K562 (cell line): Measurements from ENCODE around the gene GNG7. TPM values are rescaled to one million over a fixed set of nuclear protein-coding genes. Genes with fewer than 3 reads are reported as not detected.

ENCODE experiments used
- ATAC-seq: fragments of 200-7000 bp; cut with Tn5 transposase; 3 replicates; pipeline ENCODE4 v1.9.1; 2020; ENCODE audit warnings: moderate library complexity
- BruUV-seq: library from RNA; stranded (reverse); fragments of 400-500 nt; replicated peaks from 2 replicates; lab custom pipeline; 2021; lab: Mats Ljungman, UMichigan
- CTCF ChIA-PET: fragments of 300-600 bp; formaldehyde crosslinking; extraction: SDS; loops from one replicate; lab custom pipeline; 2021; ENCODE audit warnings: low intra/inter-chr PET ratio; lab: Yijun Ruan, JAX
- POLR2A ChIA-PET: fragments of 300-600, 350-650 bp; sonication (Branson Sonifier 250); formaldehyde crosslinking; extraction: SDS; loops from one replicate; lab custom pipeline; 2021; ENCODE audit warnings: antibody characterized with exemption, inconsistent platforms; lab: Yijun Ruan, JAX
- DNase-seq, 4 experiments: peaks; one replicate each; pipeline versions ENCODE4 v3.0.0 to v3.0.0-alpha.2; 2011 to 2018; ENCODE audit warnings: low spot score in 3 of 4, mixed read lengths in 3 of 4; ENCODE audit errors: extremely low read depth in 1 of 4
- FAIRE-seq: peaks from 2 replicates; lab custom pipeline; 2011; peaks lifted over from hg19 to GRCh38; lab: Jason Lieb, UNC
- H2AFZ ChIP-seq: 2 replicates; pipeline ENCODE4 v1.6.0; 2011; ENCODE audit warnings: low read depth, low read length, control low read depth, inconsistent platforms
- H3K27ac ChIP-seq: fragments of 200-600 bp; 3 replicates; pipeline ENCODE4 v1.8.0; 2011; ENCODE audit warnings: low read depth, mild to moderate bottlenecking, control low read depth, inconsistent platforms, low read length, moderate library complexity, mixed read lengths; ENCODE audit errors: extremely low read depth
- H3K27me3 ChIP-seq, 2 experiments: fragments of 300-600 bp in 1 of 2; 2 replicates in 1 of 2; 3 replicates in 1 of 2; pipeline versions ENCODE4 v1.6.0 to v1.8.0; 2011; ENCODE audit warnings: inconsistent platforms in 2 of 2, low read length in 2 of 2, mild to moderate bottlenecking in 1 of 2, mixed read lengths in 1 of 2, moderate library complexity in 1 of 2; ENCODE audit not compliant: control insufficient read depth in 2 of 2, insufficient read depth in 2 of 2
- H3K36me3 ChIP-seq: fragments of 300-600 bp; 3 replicates; pipeline ENCODE4 v1.8.0; 2011; ENCODE audit warnings: mild to moderate bottlenecking, low read length, inconsistent platforms; ENCODE audit not compliant: control insufficient read depth, insufficient read depth
- H3K4me1 ChIP-seq, 2 experiments: fragments of 200-600 bp in 1 of 2; replicated peaks in 1 of 2; 2 replicates in 1 of 2; 3 replicates in 1 of 2; pipeline versions ENCODE4 v1.5.1 to v1.8.0; 2011; ENCODE audit warnings: inconsistent platforms in 2 of 2, low read length in 2 of 2, mild to moderate bottlenecking in 1 of 2, mixed read lengths in 1 of 2, moderate library complexity in 1 of 2; ENCODE audit not compliant: control insufficient read depth in 2 of 2, insufficient read depth in 2 of 2
- H3K4me2 ChIP-seq: 2 replicates; pipeline ENCODE4 v1.6.1; 2011; ENCODE audit warnings: low read length, control low read depth, inconsistent platforms, mixed read lengths; ENCODE audit not compliant: insufficient read depth
- H3K4me3 ChIP-seq: fragments of 200-600 bp; sonication (generic), shearing (Covaris generic); 2 replicates; pipeline ENCODE4 v1.5.1; 2016; ENCODE audit warnings: control low read depth, inconsistent platforms
- H3K79me2 ChIP-seq: fragments of 200-600 bp; 3 replicates; pipeline ENCODE4 v1.8.0; 2011; ENCODE audit warnings: low read length, inconsistent platforms; ENCODE audit not compliant: control insufficient read depth, insufficient read depth
- H3K9ac ChIP-seq, 2 experiments: 2 replicates each; pipeline versions ENCODE4 v1.6.0 to v1.6.1; 2011; ENCODE audit warnings: low read depth in 2 of 2, low read length in 2 of 2, control low read depth in 1 of 2, inconsistent platforms in 1 of 2, mild to moderate bottlenecking in 1 of 2, mixed read lengths in 1 of 2; ENCODE audit not compliant: insufficient read depth in 1 of 2
- H3K9me1 ChIP-seq: one replicate; pipeline ENCODE4 v1.6.0; 2011; ENCODE audit warnings: inconsistent platforms, mild to moderate bottlenecking, low read length, moderate library complexity; ENCODE audit not compliant: control insufficient read depth, insufficient read depth
- H3K9me3 ChIP-seq: replicated peaks from 2 replicates; pipeline ENCODE4 v1.5.1; 2011; ENCODE audit warnings: low read depth, low read length, inconsistent platforms; ENCODE audit not compliant: control insufficient read depth, insufficient read depth
- H4K20me1 ChIP-seq: replicated peaks from 2 replicates; pipeline ENCODE4 v1.6.1; 2011; ENCODE audit warnings: low read length, inconsistent platforms, mixed read lengths; ENCODE audit not compliant: control insufficient read depth, insufficient read depth
- DACH1 ChIP-seq: fragments of 450-650 bp; IDR thresholded peaks from 2 replicates; pipeline ENCODE4 v1.6.1; 2018; ENCODE audit not compliant: partially characterized antibody
- HNRNPL ChIP-seq: fragments of 200-400 bp; formaldehyde crosslinking; IDR thresholded peaks from 2 replicates; pipeline ENCODE4 v1.6.1; 2017; ENCODE audit warnings: low read depth, mild to moderate bottlenecking, low read length
- HNRNPLL ChIP-seq: fragments of 200-400 bp; formaldehyde crosslinking; IDR thresholded peaks from 2 replicates; pipeline ENCODE4 v1.6.1; 2017; ENCODE audit warnings: low read length, low read depth, mild to moderate bottlenecking; ENCODE audit not compliant: poor library complexity, severe bottlenecking
- NCOR1 ChIP-seq: fragments of 450-650 bp; IDR thresholded peaks from 2 replicates; pipeline ENCODE4 v1.6.1; 2016; ENCODE audit warnings: mild to moderate bottlenecking, moderate library complexity
- POLR2AphosphoS2 ChIP-seq: IDR thresholded peaks from 2 replicates; pipeline ENCODE4 v1.6.1; 2012; ENCODE audit warnings: low read length, improper control_type of control experiment
- POLR2G ChIP-seq: fragments of 200-400 bp; formaldehyde crosslinking; IDR thresholded peaks from 2 replicates; pipeline ENCODE4 v1.6.1; 2017; ENCODE audit warnings: low read depth, mild to moderate bottlenecking, antibody characterized with exemption, low read length, moderate library complexity
- RAD51 ChIP-seq: fragments of 450-650 bp; IDR thresholded peaks from 2 replicates; pipeline ENCODE4 v1.7.1; 2016; ENCODE audit warnings: low read depth, mild to moderate bottlenecking, borderline replicate concordance
- RBFOX2 ChIP-seq: fragments of 200-400 bp; formaldehyde crosslinking; IDR thresholded peaks from 2 replicates; pipeline ENCODE4 v1.6.1; 2017; ENCODE audit warnings: low read depth, mild to moderate bottlenecking, low read length, moderate library complexity
- SIRT6 ChIP-seq: IDR thresholded peaks from one replicate; pipeline ENCODE4 v1.6.1; 2012; ENCODE audit warnings: low read depth, mild to moderate bottlenecking, control low read depth, inconsistent platforms, low read length, moderate library complexity
- SNRNP70 ChIP-seq: fragments of 200-400 bp; formaldehyde crosslinking; optimal IDR thresholded peaks from 2 replicates; pipeline ENCODE3; 2017; ENCODE audit warnings: low read depth, low read length
- SP1 ChIP-seq: sonication (generic); formaldehyde crosslinking; IDR thresholded peaks from 2 replicates; pipeline ENCODE4 v1.8.1; 2022; ENCODE audit warnings: mild to moderate bottlenecking, missing genetic modification reagents
- TGIF2 ChIP-seq: sonication (generic); formaldehyde crosslinking; IDR thresholded peaks from 2 replicates; pipeline ENCODE4 v1.8.1; 2022; ENCODE audit warnings: mild to moderate bottlenecking, missing genetic modification reagents, moderate library complexity
- ZNF347 ChIP-seq: fragments of 450-650 bp; formaldehyde crosslinking; IDR thresholded peaks from 2 replicates; pipeline ENCODE4 v1.4.0; 2020; ENCODE audit warnings: low read depth, mild to moderate bottlenecking, moderate library complexity
- ZNF551 ChIP-seq: fragments of 250-450 bp; sonication (Bioruptor Pico); IDR thresholded peaks from 2 replicates; pipeline ENCODE4 v1.5.0; 2021; ENCODE audit warnings: mild to moderate bottlenecking, moderate library complexity
- WGBS: fragments of 100-300 bp; shearing (Covaris generic); methylation state at CpG from one replicate; pipeline ENCODE4 v1.1.6; 2016; ENCODE audit warnings: low coverage, mixed read lengths; ENCODE audit not compliant: insufficient coverage; ENCODE audit errors: missing lambda C conversion rate; 5-methylcytosine and 5-hydroxymethylcytosine counted together
- in situ Hi-C: fragments of 300-500 bp; cut with MboI; formaldehyde crosslinking; loops from 4 replicates; pipeline ENCODE4 v1.15.0; 2018; ENCODE audit warnings: inconsistent platforms, mixed read lengths
- intact Hi-C: fragments of 100-400 bp; cut with micrococcal nuclease; formaldehyde crosslinking; loops from 2 replicates; pipeline ENCODE4 v1.14.2; 2022
- polyA plus RNA-seq, 8 experiments: library from polyadenylated mRNA; depleted of rRNA in 4 of 8; stranded (reverse) in 5 of 8; unstranded in 3 of 8; fragments of >200 nt; fragmentation: Nextera tagmentation in 2 of 8; fragmentation: Illumina TruSeq in 1 of 8; extraction: Ambion mirVana in 2 of 8; extraction: Trizol in 1 of 8; gene quantifications; 2 replicates each; pipeline versions ENCODE4 v1.2.1 to v1.2.3, GENCODE V29; 2011 to 2014; ENCODE audit warnings: inconsistent platforms in 1 of 8, missing spikeins in 1 of 8
- total RNA-seq, 7 experiments: library from RNA; depleted of rRNA in 6 of 7; stranded (reverse); fragments of >200 nt in 6 of 7; fragmentation: Illumina TruSeq in 2 of 7; extraction: Trizol in 2 of 7; gene quantifications; 2 replicates each; pipeline versions ENCODE4 v1.2.1 to v1.2.3, GENCODE V29; 2011 to 2021; ENCODE audit warnings: low replicate concordance in 1 of 7
- TF ChIP-seq, protein P1 (sequence below): fragments of 450-650 bp; IDR thresholded peaks from 2 replicates; pipeline ENCODE4 v1.6.1; 2016; ENCODE audit warnings: missing biosample characterization, missing genetic modification characterization

GNG7 gene
- total and polyA plus RNA-seq, 9 of the 15 experiments (the other 6 are each of a cell fraction or from before 2014, with no cell fraction given) = 0.01 to 0.20 (median 0.06) TPM; not detected in 1

DNA sequence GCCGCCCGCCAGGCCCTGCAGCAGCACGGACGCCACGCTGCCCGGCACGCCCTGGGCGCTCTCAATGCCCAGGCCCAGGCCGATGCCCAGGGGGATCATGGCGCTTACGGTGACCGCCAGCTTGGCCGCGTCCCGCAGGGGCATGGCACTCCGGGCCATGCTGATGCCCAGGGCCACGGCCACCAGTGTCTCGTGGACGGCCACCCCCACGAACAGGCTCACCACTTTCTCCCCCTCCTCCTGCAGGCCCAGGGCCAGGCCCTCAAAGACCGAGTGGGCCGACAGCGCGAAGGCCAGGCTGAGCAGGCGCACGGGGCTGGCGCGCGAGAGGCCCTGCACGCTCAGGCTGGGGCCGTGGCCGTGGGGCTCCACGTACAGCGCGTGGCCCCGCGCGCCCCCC lies 30.4 kb upstream of the GNG7 start (continued):
- TF ChIP-seq HNRNPL (0 out of 2 replicates have a peak, but pooled peaks have one; percentile 72), SIRT6 (no peak), SP1 (no peak), NCOR1 (no peak), POLR2G (peak; percentile 69), DACH1 (no peak), RAD51 (no peak), TGIF2 (CRISPR knock-in tag) (no peak), ZNF347 (CRISPR knock-in tag) (no peak), SNRNP70 (no peak), RBFOX2 (peak; percentile 48), ZNF551 (CRISPR knock-in tag) (no peak), HNRNPLL (no peak)

- peaks cover 6% of the 10 kb centered on the region for H3K9me1 ChIP-seq
- peaks cover 0 to 2% of the 10 kb centered on the region in 2 experiments; a peak in 2 of 5 replicates for H3K27me3 ChIP-seq
- H3K4me3 ChIP-seq = no peak overlapping the region
- intact Hi-C loops (no loop called here), in situ Hi-C loops (no loop called here)
- ATAC-seq (peak; percentile 5), FAIRE-seq (no peak), DNase-seq (no peak)
- no peak overlapping the region for H3K27ac ChIP-seq
- peaks cover 6% of the 10 kb centered on the region; the same call in 1 of the 2 replicates for H3K9me3 ChIP-seq
- CTCF ChIA-PET = no interaction called here
- TF ChIP-seq, protein P1, sequence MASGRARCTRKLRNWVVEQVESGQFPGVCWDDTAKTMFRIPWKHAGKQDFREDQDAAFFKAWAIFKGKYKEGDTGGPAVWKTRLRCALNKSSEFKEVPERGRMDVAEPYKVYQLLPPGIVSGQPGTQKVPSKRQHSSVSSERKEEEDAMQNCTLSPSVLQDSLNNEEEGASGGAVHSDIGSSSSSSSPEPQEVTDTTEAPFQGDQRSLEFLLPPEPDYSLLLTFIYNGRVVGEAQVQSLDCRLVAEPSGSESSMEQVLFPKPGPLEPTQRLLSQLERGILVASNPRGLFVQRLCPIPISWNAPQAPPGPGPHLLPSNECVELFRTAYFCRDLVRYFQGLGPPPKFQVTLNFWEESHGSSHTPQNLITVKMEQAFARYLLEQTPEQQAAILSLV (tag) = no peak
- TF ChIP-seq POLR2AphosphoS2 = 0 out of 2 replicates have a peak, but pooled peaks have one; percentile 9
- peaks cover 24% of the 10 kb centered on the region for H3K79me2 ChIP-seq
- no TSS peak for BruUV-seq
- H3K9ac ChIP-seq = no peak overlapping the region
- 90% methylated on average over 16 of the region's 33 CpGs for WGBS
- POLR2A ChIA-PET = interaction anchor here (0.6 kb wide), 1 partner anchor 9 kb away, joined by 3 read pairs; no protein-coding TSS in a partner anchor
- no peak overlapping the region for H3K4me2 ChIP-seq
- H3K36me3 ChIP-seq = peaks cover 60% of the 10 kb centered on the region
- H2AFZ ChIP-seq = no peak overlapping the region
- peaks cover 0 to 53% of the 10 kb centered on the region in 2 experiments; a peak in 2 of 5 replicates for H3K4me1 ChIP-seq
- peaks cover 28% of the 10 kb centered on the region for H4K20me1 ChIP-seq
Measured at GRCh38 chr19:2732157-2732725, 29.7 kb upstream of the GNG7 start.
